Mesothelial cell of epicardium (in vitro differentiated cells): ENCODE measurements around the gene FSTL5. TPM values are rescaled to one million over a fixed set of nuclear protein-coding genes. Genes with fewer than 3 reads are reported as not detected.

Source experiments
- DNase-seq, 2 experiments: peaks; one replicate each; pipeline ENCODE4 v3.0.0; 2021; ENCODE audit warnings: low spot score in 2 of 2; ENCODE audit not compliant: unreplicated experiment in 2 of 2
- H3K27ac Mint-ChIP-seq: 2 replicates; pipeline ENCODE4 v1.8.0; 2021; ENCODE audit warnings: mixed read lengths
- H3K27me3 Mint-ChIP-seq: 2 replicates; pipeline ENCODE4 v1.8.0; 2021; ENCODE audit warnings: low read depth, mixed read lengths
- H3K36me3 Mint-ChIP-seq: 2 replicates; pipeline ENCODE4 v1.8.0; 2021; ENCODE audit warnings: mixed read lengths
- H3K4me1 Mint-ChIP-seq: 2 replicates; pipeline ENCODE4 v1.8.0; 2021; ENCODE audit warnings: mixed read lengths
- H3K4me3 Mint-ChIP-seq: 2 replicates; pipeline ENCODE4 v1.8.0; 2021; ENCODE audit warnings: mild to moderate bottlenecking, moderate library complexity, mixed read lengths
- H3K9me3 Mint-ChIP-seq: 2 replicates; pipeline ENCODE4 v1.8.0; 2021; ENCODE audit warnings: mixed read lengths
- CTCF ChIP-seq: fragments of 200-600 bp; sonication (generic); IDR thresholded peaks from one replicate; pipeline ENCODE4 v1.5.0; 2021; ENCODE audit warnings: antibody characterized with exemption; ENCODE audit not compliant: unreplicated experiment
- total RNA-seq: library from RNA; stranded (reverse); gene quantifications from 3 replicates; pipeline ENCODE4 v1.2.1, GENCODE V29; 2021

Gene FSTL5
- total RNA-seq, 1 donor from 2014 or later: 0.04 TPM

DNA sequence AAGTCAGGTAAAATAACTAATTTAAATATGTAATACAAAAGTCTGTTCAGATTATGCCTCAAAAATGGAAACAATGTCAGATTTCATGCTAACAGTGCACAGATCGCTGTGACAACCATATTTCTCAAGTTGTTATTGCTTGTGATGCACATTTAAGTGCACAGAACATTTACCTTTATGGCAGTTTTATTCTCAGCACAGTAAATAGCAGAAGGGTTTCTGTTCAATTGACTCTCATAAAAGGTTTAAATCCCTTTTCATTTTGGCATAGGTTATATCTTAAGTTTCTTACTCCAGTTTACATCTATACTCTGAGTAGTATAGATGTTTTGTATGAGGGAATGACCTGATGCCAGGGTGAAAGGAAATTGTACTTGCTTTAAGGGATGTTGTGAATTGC is 247.8 kb downstream of the FSTL5 start:
- no peaks in the 10 kb centered on the region for H3K27me3 Mint-ChIP-seq
- TF ChIP-seq CTCF: no peak

DNA sequence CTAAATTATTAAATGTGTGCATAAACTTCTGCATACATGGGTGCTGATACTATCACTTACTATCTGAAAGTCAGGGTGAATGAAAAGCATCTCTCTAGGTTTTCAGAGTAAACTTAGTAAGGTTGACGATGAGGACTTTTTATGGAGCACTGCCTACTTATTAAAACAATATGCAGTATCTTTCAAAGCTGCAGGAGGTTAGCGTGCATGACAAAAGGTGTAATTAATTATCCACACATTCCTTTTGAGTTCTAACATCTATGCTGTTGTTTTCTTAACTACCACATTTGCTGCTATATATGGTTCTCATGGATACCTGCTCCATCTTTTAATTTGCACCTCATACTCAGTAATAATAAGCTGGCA is 256.2 kb downstream of the FSTL5 start:
- Mint-ChIP-seq H3K4me3 (no peak overlapping the region), H3K27me3 (no peaks in the 10 kb centered on the region), H3K36me3 (no peaks in the 10 kb centered on the region), H3K4me1 (no peaks in the 10 kb centered on the region), H3K27ac (no peak overlapping the region), H3K9me3 (peaks cover 3% of the 10 kb centered on the region)
- no peak for TF ChIP-seq CTCF
- DNase-seq: no peak

More for the DNA sequence above, 247.8 kb downstream of the FSTL5 start:
- peaks cover 5% of the 10 kb centered on the region for H3K9me3 Mint-ChIP-seq
- H3K36me3 Mint-ChIP-seq: no peaks in the 10 kb centered on the region
- no peak overlapping the region for H3K4me3 Mint-ChIP-seq
- no peaks in the 10 kb centered on the region for H3K4me1 Mint-ChIP-seq
- H3K27ac Mint-ChIP-seq: no peak overlapping the region
- DNase-seq: no peak

- Mint-ChIP-seq H3K27me3 (no peaks in the 10 kb centered on the region), H3K4me3 (no peak overlapping the region), H3K4me1 (no peaks in the 10 kb centered on the region), H3K36me3 (no peaks in the 10 kb centered on the region), H3K9me3 (no peaks in the 10 kb centered on the region), H3K27ac (no peak overlapping the region)
- DNase-seq: no peak
- TF ChIP-seq CTCF: no peak
Observed at GRCh38 chr4:161906836-161907589, 256.8 kb downstream of the FSTL5 start.

DNA sequence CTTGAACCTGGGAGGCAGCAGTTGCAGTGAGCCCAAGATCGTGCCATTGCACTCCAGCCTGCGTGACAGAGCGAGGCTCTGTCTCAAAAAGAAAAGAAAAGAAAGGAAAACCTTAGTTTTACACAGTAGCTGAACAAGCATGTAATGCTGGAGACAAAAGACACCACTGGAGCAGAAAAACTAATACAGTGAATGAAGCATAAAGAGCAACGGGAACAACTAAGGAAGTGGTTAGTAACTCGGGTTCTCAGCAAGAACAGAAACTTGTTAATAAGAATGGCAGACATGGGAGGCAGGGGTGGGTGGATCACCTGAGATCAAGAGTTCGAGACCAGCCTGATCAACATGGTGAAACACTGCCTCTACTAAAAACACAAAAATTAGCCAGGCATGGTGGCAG is 263.7 kb downstream of the FSTL5 start:
- H3K4me3 Mint-ChIP-seq: no peak overlapping the region
- TF ChIP-seq CTCF: no peak
- no peaks in the 10 kb centered on the region for H3K9me3 Mint-ChIP-seq
- no peaks in the 10 kb centered on the region for H3K27me3 Mint-ChIP-seq
- no peaks in the 10 kb centered on the region for H3K4me1 Mint-ChIP-seq
- H3K27ac Mint-ChIP-seq: no peak overlapping the region
- no peak for DNase-seq
- H3K36me3 Mint-ChIP-seq: no peaks in the 10 kb centered on the region

GRCh38 chr4:161894493-161895167 is 269.2 kb downstream of the FSTL5 start:
- Mint-ChIP-seq H3K36me3 (no peaks in the 10 kb centered on the region), H3K27ac (no peak overlapping the region), H3K4me3 (no peak overlapping the region), H3K27me3 (no peaks in the 10 kb centered on the region), H3K9me3 (no peaks in the 10 kb centered on the region), H3K4me1 (no peaks in the 10 kb centered on the region)
- no peak for DNase-seq
- TF ChIP-seq CTCF: no peak
